SK-N-MC (cell line): ENCODE data around the gene ZNF593.

Experiments used
- DNase-seq: peaks from one replicate; pipeline ENCODE4 v3.0.0-alpha.2; 2011; ENCODE audit warnings: low read depth, low spot score
- H3K27ac ChIP-seq: fragments of 200-600 bp; sonication (generic); 2 replicates; pipeline ENCODE4 v1.5.1; 2016; ENCODE audit warnings: mixed run types
- H3K36me3 ChIP-seq: fragments of 200-600 bp; sonication (generic); 2 replicates; pipeline ENCODE4 v1.6.1; 2017; ENCODE audit warnings: antibody characterized with exemption, low read length, mixed read lengths; ENCODE audit not compliant: insufficient read depth
- H3K4me3 ChIP-seq: fragments of 200-600 bp; sonication (generic); 2 replicates; pipeline ENCODE4 v1.5.1; 2016
- H3K9ac ChIP-seq: fragments of 200-600 bp; sonication (generic); 2 replicates; pipeline ENCODE4 v1.8.0; 2017; ENCODE audit warnings: mixed run types, mixed read lengths; ENCODE audit not compliant: insufficient read length
- H3K9me3 ChIP-seq: fragments of 200-600 bp; sonication (generic); 2 replicates; pipeline ENCODE4 v1.6.1; 2017; ENCODE audit warnings: low read depth, mild to moderate bottlenecking, antibody characterized with exemption, low read length, moderate library complexity, mixed read lengths
- EZH2 ChIP-seq: fragments of 200-600 bp; sonication (generic); IDR thresholded peaks from one replicate; pipeline ENCODE4 v1.6.1; 2017; ENCODE audit warnings: antibody characterized with exemption
- FOXP2 ChIP-seq: optimal IDR thresholded peaks from 2 replicates; pipeline ENCODE3; 2011; ENCODE audit warnings: mild to moderate bottlenecking, moderate library complexity; ENCODE audit not compliant: insufficient read depth; ENCODE audit errors: extremely low read length, control extremely low read depth
- POLR2AphosphoS5 ChIP-seq: IDR thresholded peaks from 2 replicates; pipeline ENCODE4 v1.6.1; 2012; ENCODE audit warnings: mild to moderate bottlenecking, low read depth, low read length, borderline replicate concordance

ZNF593 gene

GRCh38 chr1:26197813-26198212 lies 28.1 kb downstream of the ZNF593 start:
- TF ChIP-seq EZH2: no peak
- no peak for TF ChIP-seq POLR2AphosphoS5
- TF ChIP-seq FOXP2: no peak
- Histone ChIP-seq H3K36me3 (no peaks in the 10 kb centered on the region), H3K9ac (no peak overlapping the region), H3K4me3 (no peak overlapping the region), H3K27ac (no peak overlapping the region), H3K9me3 (no peaks in the 10 kb centered on the region)
- no peak for DNase-seq

- TF ChIP-seq EZH2 (no peak), FOXP2 (no peak), POLR2AphosphoS5 (no peak)
- no peak overlapping the region for H3K4me3 ChIP-seq
- no peak for DNase-seq
- no peak overlapping the region for H3K27ac ChIP-seq
- H3K36me3 ChIP-seq: no peaks in the 10 kb centered on the region
- H3K9me3 ChIP-seq: no peaks in the 10 kb centered on the region
- H3K9ac ChIP-seq: no peak overlapping the region
Observed at GRCh38 chr1:26200413-26200812, 30.7 kb downstream of the ZNF593 start.

- Histone ChIP-seq H3K36me3 (no peaks in the 10 kb centered on the region), H3K4me3 (no peak overlapping the region), H3K9me3 (no peaks in the 10 kb centered on the region), H3K9ac (no peak overlapping the region), H3K27ac (no peak overlapping the region)
- TF ChIP-seq POLR2AphosphoS5 (no peak), EZH2 (no peak), FOXP2 (no peak)
- DNase-seq: no peak
Observed at GRCh38 chr1:26203642-26204318, 34.1 kb downstream of the ZNF593 start.

- Histone ChIP-seq H3K9me3 (no peaks in the 10 kb centered on the region), H3K27ac (no peak overlapping the region), H3K9ac (no peak overlapping the region), H3K4me3 (no peak overlapping the region), H3K36me3 (no peaks in the 10 kb centered on the region)
- DNase-seq: no peak
- TF ChIP-seq EZH2: no peak
- TF ChIP-seq POLR2AphosphoS5: no peak
- no peak for TF ChIP-seq FOXP2
Observed at GRCh38 chr1:26210147-26210870, 40.6 kb downstream of the ZNF593 start.

- no peak overlapping the region for H3K9ac ChIP-seq
- H3K4me3 ChIP-seq: no peak overlapping the region
- TF ChIP-seq EZH2 (no peak), POLR2AphosphoS5 (no peak), FOXP2 (no peak)
- no peaks in the 10 kb centered on the region for H3K36me3 ChIP-seq
- no peak for DNase-seq
- no peak overlapping the region for H3K27ac ChIP-seq
- H3K9me3 ChIP-seq: no peaks in the 10 kb centered on the region
Observed at GRCh38 chr1:26212726-26213125, 43.0 kb downstream of the ZNF593 start.

GRCh38 chr1:26213335-26213905 lies 43.7 kb downstream of the ZNF593 start:
- Histone ChIP-seq H3K9ac (no peak overlapping the region), H3K27ac (no peak overlapping the region), H3K36me3 (no peaks in the 10 kb centered on the region), H3K4me3 (no peak overlapping the region), H3K9me3 (no peaks in the 10 kb centered on the region)
- TF ChIP-seq FOXP2 (no peak), EZH2 (no peak), POLR2AphosphoS5 (no peak)
- no peak for DNase-seq

- no peaks in the 10 kb centered on the region for H3K9me3 ChIP-seq
- no peak overlapping the region for H3K9ac ChIP-seq
- TF ChIP-seq POLR2AphosphoS5 (no peak), FOXP2 (no peak), EZH2 (no peak)
- H3K36me3 ChIP-seq: no peaks in the 10 kb centered on the region
- DNase-seq: no peak
- no peak overlapping the region for H3K4me3 ChIP-seq
- no peak overlapping the region for H3K27ac ChIP-seq
Observed at GRCh38 chr1:26215246-26215645, 45.5 kb downstream of the ZNF593 start.

GRCh38 chr1:26218906-26219494 lies 49.3 kb downstream of the ZNF593 start:
- DNase-seq: no peak
- no peak overlapping the region for H3K4me3 ChIP-seq
- H3K36me3 ChIP-seq: no peaks in the 10 kb centered on the region
- no peak overlapping the region for H3K27ac ChIP-seq
- no peaks in the 10 kb centered on the region for H3K9me3 ChIP-seq
- H3K9ac ChIP-seq: no peak overlapping the region
- TF ChIP-seq EZH2 (no peak), POLR2AphosphoS5 (no peak), FOXP2 (no peak)
